DMS53 (cell line): ENCODE data around the gene CDK16.

Source experiments
- DNase-seq: peaks from one replicate; lab custom pipeline; 2025; lab: John Stamatoyannopoulos, UW

The CDK16 gene

GRCh38 chrX:47186096-47186740 is 32.3 kb upstream of the CDK16 start:
- no peak for DNase-seq

DNA sequence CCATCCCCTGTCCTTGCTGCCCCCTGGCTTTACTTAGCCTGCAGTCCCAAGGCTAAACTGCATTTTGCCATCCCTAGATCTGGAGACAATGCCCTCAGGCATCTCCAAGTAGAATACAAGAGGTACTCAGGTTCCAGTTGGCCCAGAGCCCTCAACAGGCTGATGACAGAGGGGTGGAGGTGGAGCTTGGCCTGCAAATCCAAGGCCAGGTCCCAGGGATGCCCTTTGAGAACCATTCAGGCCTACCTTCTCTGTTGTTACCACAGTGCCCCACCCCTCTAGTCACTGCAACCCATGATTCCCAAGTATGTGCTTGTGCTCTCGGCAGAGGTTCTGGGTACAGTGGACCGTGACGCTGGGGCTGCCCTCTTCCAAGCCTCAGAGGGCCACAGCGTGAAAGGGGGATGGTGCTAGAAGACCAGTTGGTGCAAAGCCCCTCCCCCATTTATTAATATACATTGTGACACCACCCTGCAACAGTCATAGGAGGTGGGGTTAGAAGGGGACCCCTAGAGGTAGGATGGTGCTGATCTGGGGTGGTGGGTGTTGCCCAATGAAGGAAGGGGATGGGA is 31.3 kb upstream of the CDK16 start:
- peak; percentile 32 for DNase-seq

- peak; percentile 25 for DNase-seq
Observed at GRCh38 chrX:47189906-47190305, 28.6 kb upstream of the CDK16 start.

- DNase-seq = peak; percentile 97
Observed at GRCh38 chrX:47190445-47191269, 27.8 kb upstream of the CDK16 start.

DNA sequence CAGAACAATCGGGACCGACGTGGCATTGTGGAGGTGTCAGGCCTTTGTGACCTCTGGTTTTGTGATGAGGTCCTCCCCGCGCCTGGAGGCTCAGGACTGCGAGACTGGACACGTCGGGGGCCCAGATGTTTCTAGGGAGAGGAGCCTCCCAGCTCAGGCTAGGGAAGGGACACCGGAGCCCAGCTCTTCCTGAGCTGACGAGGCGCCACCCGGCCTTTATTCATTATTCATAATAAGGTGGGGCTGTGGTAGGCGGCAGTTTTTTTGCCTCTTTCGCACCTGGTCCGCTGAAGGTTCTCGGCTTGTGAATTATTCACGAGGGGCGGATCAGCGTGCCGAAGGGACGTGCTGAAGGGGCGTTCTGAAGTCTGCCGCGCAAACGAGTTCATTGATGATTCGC is 27.1 kb upstream of the CDK16 start:
- DNase-seq = peak; percentile 86

DNA sequence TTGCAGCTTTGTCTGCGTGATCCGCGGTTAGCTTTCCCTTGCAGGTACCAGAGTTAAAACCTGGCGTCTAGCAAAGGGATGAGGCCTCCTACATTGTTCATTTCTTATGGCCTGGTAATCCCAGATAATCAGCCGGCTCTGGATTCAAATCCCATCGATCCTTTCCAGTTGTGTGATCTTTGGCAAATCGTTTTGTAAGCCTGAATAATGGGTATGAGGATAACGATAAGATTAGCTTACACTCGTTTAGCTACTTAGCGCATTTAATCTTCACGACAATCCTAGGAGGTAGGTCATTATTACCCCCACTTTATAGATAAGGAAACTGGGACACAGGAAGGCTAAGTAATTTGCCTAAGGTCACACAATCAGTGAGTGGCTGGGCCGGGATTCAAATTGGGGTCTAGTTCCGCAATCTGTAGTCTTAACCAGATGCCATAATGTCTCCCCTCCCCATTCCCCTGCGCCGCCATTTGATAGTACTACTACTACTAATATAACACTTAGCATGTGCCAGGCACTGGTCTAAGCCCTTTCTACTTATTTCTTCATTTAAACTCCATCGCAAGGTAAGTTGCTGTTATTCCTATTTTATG is 26.6 kb upstream of the CDK16 start:
- no peak for DNase-seq

- DNase-seq = peak; percentile 97
Observed at GRCh38 chrX:47193475-47194193, 24.8 kb upstream of the CDK16 start, which contains the start of gene UBA1. UBA1 (plus strand) TSS chrX:47193829; CDS start chrX:47198803, 4,974 bp downstream.

- DNase-seq = peak; percentile 48
Observed at GRCh38 chrX:47194194-47194787, 24.2 kb upstream of the CDK16 start.

DNA sequence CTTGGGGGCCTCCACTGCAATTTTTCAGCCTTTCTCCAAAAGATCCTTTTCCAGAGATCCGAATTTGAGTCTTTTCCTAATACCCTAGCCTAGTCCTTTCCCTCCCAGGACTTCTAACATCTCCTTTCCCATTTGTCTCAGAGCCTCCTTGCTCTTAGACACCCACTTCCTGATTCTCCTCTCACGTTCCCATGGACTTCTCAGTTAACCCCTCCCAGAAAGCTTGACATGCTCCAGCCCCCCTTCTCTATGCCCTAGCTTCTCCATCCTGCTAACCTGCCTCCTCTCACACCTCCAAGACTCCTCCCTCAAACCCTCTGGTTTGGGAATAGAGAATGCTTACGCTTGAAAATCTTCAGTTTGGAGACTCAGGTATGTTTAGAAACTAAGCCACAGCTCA is 22.4 kb upstream of the CDK16 start:
- no peak for DNase-seq

DNA sequence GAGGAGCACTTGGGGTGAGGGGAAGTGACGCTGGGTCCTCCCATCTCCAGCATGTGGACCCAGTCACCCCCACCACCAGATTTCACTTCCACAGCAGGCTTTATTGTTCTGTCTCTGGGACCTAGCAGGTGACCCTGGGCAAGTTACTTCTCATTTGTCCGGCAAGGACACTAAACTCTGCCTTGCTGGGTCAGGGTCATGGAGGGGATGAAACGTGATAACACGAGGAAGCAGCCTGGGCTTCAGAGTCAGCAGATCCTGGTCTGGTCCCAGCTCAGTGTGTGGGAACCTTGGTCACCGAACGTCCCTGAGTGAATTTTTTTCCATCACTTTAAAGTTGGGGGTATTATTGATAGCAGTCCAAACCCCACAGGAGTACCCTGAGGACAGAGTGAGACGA is 21.0 kb upstream of the CDK16 start:
- DNase-seq = no peak

DNA sequence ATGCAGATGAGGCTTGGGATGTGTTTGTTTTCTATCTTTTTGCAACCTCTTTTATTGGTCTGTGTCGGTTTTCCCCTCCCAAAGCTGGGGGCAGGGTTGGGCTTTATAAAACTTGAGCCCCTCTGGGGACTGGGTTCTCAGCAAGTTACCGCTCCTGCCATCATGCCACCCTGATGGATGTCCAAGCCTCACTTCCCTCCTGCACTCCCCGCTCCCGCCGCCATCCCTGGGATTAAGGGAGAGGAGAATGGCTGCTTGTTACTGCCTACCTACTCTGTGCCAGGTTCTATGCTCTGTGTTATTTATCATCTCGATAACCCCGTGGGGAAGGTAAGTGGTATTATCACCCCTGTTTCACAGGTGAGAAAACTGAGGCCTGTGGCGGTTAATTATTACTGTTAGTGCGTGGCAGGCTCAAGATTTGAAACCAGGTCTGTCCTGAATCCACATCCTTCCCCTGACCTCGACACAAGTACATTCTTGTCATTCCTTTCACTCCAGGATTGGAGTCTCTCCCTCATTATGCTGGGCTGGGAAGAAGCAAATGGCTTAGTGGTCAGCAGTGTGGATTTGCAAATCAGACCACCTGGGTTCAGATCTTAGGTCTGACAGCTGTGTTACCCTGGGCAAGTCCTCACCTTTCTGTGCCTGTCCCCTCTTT is 20.3 kb upstream of the CDK16 start:
- DNase-seq = no peak

- DNase-seq = no peak
Observed at GRCh38 chrX:47198687-47199080, 19.8 kb upstream of the CDK16 start.

DNA sequence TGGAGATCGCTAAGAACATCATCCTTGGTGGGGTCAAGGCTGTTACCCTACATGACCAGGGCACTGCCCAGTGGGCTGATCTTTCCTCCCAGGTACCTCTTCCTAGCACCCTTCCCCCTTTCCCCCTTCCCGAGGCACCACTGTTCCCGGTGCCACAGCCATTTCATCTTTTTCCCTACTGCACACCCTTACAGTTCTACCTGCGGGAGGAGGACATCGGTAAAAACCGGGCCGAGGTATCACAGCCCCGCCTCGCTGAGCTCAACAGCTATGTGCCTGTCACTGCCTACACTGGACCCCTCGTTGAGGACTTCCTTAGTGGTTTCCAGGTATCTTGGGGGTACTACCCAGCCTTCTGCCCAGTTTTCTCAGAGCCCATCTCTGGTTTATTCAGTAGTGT is 19.2 kb upstream of the CDK16 start:
- no peak for DNase-seq

- DNase-seq = peak; percentile 32
Observed at GRCh38 chrX:47200385-47201150, 17.9 kb upstream of the CDK16 start.

- no peak for DNase-seq
Observed at GRCh38 chrX:47201345-47201944, 17.0 kb upstream of the CDK16 start.

DNA sequence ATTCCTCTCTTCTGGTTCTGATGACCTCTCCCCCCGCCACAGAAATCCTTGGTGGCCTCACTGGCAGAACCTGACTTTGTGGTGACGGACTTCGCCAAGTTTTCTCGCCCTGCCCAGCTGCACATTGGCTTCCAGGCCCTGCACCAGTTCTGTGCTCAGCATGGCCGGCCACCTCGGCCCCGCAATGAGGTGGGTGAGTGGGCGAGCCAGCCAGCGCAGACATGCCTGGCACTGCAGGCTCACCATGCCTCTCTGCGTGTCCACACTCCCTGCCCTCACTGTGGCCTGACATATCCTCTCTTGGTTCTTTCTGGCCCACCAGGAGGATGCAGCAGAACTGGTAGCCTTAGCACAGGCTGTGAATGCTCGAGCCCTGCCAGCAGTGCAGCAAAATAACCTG is 16.2 kb upstream of the CDK16 start:
- no peak for DNase-seq

DNA sequence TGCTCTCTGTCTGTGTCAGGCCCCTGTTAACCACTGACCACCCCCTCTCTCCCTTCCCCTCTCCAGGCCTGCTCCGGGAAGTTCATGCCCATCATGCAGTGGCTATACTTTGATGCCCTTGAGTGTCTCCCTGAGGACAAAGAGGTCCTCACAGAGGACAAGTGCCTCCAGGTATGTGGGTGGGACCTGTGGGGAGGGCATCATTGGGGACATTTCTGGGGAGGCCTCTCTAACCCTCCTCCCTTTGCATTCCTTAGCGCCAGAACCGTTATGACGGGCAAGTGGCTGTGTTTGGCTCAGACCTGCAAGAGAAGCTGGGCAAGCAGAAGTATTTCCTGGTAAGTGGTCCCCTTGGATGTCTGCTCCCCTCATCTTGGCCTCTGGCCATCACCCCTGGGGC is 15.6 kb upstream of the CDK16 start:
- no peak for DNase-seq

- DNase-seq = no peak
Observed at GRCh38 chrX:47204970-47205369, 13.5 kb upstream of the CDK16 start.

DNA sequence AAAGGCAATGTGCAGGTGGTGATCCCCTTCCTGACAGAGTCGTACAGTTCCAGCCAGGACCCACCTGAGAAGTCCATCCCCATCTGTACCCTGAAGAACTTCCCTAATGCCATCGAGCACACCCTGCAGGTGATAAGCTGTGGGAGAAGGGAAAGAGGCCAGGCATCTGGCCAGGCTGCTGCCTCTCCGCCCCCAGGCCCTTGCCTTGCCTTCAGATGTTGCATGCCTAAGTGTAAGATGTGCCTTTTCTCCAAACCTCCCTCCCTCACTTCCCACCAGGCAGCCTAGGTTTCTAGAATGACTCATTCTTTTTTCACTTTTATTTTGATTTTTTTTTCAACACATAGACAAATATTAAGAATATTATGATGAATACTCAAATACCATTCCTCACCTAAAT is 12.2 kb upstream of the CDK16 start:
- no peak for DNase-seq

DNA sequence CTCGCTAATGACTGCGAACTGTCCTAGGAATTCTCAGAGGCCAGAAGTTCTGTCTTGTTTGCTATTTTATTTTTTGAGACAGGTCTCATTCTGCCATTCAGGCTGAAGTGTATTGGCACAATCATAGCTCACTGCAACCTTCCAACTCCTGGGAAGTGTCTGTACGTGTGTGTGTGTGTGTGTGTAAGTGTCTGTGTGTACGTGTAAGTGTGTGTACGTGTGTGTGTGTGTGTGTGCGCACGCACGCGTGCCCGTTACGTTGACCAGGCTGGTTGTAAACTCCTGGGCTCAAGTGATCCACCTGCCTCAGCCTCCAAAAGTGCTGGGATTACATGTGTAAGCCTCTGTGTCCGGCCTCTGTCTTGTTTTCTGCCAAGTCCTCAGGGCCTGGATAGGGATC is 10.4 kb upstream of the CDK16 start:
- no peak for DNase-seq
